ENCODE results near the gene CACNG1. TPM values are rescaled to one million over a fixed set of nuclear protein-coding genes. Genes with fewer than 3 reads are reported as not detected.

CACNG1 gene
- total and polyA plus RNA-seq, 2 donors, result 0.53 TPM; not detected in 1

DNA sequence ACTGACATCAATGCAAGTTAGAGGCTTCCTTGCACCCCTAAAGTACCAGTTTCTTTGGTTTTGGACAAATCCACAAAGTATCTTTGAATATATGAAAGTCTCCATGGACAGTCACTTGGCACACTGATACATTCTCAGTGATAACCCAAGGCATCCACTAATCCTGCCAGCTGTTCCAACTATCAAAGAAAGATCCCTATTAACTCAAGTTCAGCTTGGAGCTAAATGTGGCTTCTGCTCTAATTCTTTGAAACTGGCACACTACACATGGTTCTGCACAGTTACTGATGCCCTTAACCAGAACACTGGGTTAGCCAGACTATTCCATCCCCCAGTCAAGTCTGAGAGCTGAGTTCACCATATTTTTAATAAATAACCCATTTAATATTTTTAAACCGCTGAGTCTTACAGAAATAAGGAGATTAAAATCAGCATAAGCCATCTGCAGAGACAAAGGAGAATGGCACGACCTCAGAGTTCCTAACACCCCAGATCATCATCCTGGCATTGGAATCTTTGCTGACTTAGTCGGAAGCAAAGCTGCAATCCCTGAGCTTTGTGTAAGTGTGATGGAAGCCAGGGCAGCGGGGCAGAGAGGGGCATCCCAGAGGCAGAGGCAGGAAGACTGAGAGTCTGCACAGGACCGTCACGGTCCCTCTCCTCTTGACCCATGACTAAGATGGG lies 6.3 kb downstream of the CACNG1 start:
- H3K36me3 ChIP-seq (ENCODE audit: insufficient read depth), result no peaks in the 10 kb centered on the region
- no peak for DNase-seq (ENCODE audit: extremely low spot score)
- no peaks in the 10 kb centered on the region for H3K4me1 ChIP-seq (ENCODE audit: insufficient read depth)
- H3K27ac ChIP-seq (ENCODE audit: low read depth), result no peak overlapping the region
- no peak overlapping the region for H3K4me3 ChIP-seq (ENCODE audit: low read depth, low read length)
- 80% methylated on average over 6 of the region's 6 CpGs for WGBS

DNA sequence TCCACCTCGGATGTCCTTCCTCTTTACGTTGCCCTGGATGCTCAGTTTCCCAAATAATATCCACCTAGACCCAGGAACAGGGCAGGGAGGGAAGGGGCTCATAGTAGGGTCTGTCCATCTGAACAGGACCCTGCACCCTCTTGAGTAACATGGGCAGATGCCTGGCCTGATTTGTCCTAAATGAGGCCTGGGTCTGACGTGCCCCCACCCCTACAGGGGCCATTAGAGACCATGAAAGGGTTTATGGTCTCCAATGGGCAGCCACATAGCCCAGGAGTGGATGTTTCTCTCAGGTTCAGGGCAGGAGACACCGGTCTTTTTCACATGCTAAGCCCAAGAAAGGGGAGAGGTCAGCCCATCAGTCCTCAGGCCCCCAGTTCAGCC lies 6.8 kb downstream of the CACNG1 start:
- H3K27ac ChIP-seq (ENCODE audit: low read depth), result no peak overlapping the region
- 68% methylated on average over 4 of the region's 4 CpGs for WGBS
- DNase-seq (ENCODE audit: extremely low spot score), result no peak
- no peaks in the 10 kb centered on the region for H3K36me3 ChIP-seq (ENCODE audit: insufficient read depth)
- H3K4me3 ChIP-seq (ENCODE audit: low read depth, low read length), result no peak overlapping the region
- no peaks in the 10 kb centered on the region for H3K4me1 ChIP-seq (ENCODE audit: insufficient read depth)

DNA sequence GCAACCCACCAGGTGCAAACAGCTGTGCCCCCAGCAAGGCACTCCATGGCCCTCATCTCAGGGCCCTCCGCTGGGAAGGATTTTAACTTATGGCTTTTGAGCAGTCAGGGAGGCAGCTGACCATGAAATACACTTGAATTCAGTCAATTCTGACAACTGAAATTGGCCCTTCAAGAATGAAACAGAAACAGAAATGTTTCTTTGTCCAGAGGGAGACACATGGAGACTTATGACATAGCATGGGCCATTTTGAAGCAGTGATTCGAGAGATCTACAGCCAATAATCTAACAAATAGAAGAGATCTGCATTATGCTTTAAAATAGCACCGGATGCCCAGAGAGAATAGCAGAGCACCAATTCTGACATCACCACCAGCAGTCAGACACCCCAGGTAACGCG lies 7.5 kb downstream of the CACNG1 start:
- 93% methylated on average over 5 of the region's 5 CpGs for WGBS
- no peak for DNase-seq (ENCODE audit: extremely low spot score)
- Histone ChIP-seq H3K4me1 (ENCODE audit: insufficient read depth) (no peaks in the 10 kb centered on the region), H3K27ac (ENCODE audit: low read depth) (no peak overlapping the region), H3K36me3 (ENCODE audit: insufficient read depth) (no peaks in the 10 kb centered on the region), H3K4me3 (ENCODE audit: low read depth, low read length) (no peak overlapping the region)

GRCh38 chr17:67052720-67053437 lies 8.5 kb downstream of the CACNG1 start:
- Histone ChIP-seq H3K4me1 (ENCODE audit: insufficient read depth) (no peaks in the 10 kb centered on the region), H3K36me3 (ENCODE audit: insufficient read depth) (no peaks in the 10 kb centered on the region), H3K4me3 (ENCODE audit: low read depth, low read length) (no peak overlapping the region), H3K27ac (ENCODE audit: low read depth) (no peak overlapping the region)
- DNase-seq (ENCODE audit: extremely low spot score), result no peak
- WGBS, result 91% methylated on average over 9 of the region's 9 CpGs

DNA sequence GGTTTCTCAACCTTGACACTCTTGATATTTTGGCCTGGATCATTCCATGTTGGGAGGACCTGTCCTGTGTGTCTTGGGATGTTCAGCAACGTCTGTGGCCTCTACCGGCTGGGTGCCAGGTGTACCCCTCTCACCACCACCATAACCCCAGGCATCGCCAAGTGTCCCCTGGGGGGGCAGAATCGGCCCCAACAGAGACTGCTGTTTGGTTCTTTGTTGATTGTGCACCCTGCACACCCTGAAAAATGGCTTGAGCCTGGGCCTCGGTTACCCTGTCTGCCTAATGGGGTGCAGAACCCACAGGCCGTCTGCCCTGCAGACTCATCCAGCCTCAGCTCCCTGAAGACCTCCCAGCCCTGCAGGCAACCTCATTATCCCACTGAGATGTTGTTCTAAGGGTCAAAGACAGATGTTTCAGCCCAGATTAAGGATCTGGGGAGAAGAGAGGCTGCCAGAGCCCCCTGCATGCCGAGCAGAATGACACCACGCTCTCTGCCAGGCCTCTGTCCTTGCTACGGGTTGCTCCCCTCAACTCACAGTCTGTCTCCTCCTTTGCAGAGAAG lies 9.2 kb downstream of the CACNG1 start:
- no peak overlapping the region for H3K27ac ChIP-seq (ENCODE audit: low read depth)

GRCh38 chr17:67054011-67054591 lies 9.7 kb downstream of the CACNG1 start:
- Histone ChIP-seq H3K36me3 (ENCODE audit: insufficient read depth) (no peaks in the 10 kb centered on the region), H3K4me3 (ENCODE audit: low read depth, low read length) (no peak overlapping the region), H3K4me1 (ENCODE audit: insufficient read depth) (no peaks in the 10 kb centered on the region), H3K27ac (ENCODE audit: low read depth) (no peak overlapping the region)
- DNase-seq (ENCODE audit: extremely low spot score), result no peak
- 74% methylated on average over 19 of the region's 19 CpGs for WGBS

More for the DNA sequence above, 9.2 kb downstream of the CACNG1 start:
- Histone ChIP-seq H3K36me3 (ENCODE audit: insufficient read depth) (no peaks in the 10 kb centered on the region), H3K4me3 (ENCODE audit: low read depth, low read length) (no peak overlapping the region), H3K4me1 (ENCODE audit: insufficient read depth) (no peaks in the 10 kb centered on the region)
- DNase-seq (ENCODE audit: extremely low spot score), result no peak
- WGBS, result 85% methylated on average over 9 of the region's 9 CpGs

DNA sequence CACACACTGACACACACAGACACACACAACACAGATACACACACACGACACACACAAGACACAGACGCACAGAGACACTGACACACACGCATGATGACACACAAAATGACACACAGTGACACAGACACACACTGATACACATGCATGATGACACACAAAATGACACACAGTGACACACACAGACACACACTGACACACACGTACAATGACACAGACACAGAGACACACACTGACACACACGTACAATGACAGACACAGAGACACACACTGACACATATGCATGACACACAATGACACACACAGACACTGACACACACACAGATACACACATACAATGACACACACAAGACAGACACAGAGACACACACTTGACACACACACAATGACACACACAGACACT lies 10.3 kb downstream of the CACNG1 start:
- no peak for DNase-seq (ENCODE audit: extremely low spot score)
- H3K4me1 ChIP-seq (ENCODE audit: insufficient read depth), result no peaks in the 10 kb centered on the region
- 82% methylated on average over 5 of the region's 5 CpGs for WGBS
- H3K27ac ChIP-seq (ENCODE audit: low read depth), result no peak overlapping the region
- H3K4me3 ChIP-seq (ENCODE audit: low read depth, low read length), result no peak overlapping the region
- H3K36me3 ChIP-seq (ENCODE audit: insufficient read depth), result no peaks in the 10 kb centered on the region

DNA sequence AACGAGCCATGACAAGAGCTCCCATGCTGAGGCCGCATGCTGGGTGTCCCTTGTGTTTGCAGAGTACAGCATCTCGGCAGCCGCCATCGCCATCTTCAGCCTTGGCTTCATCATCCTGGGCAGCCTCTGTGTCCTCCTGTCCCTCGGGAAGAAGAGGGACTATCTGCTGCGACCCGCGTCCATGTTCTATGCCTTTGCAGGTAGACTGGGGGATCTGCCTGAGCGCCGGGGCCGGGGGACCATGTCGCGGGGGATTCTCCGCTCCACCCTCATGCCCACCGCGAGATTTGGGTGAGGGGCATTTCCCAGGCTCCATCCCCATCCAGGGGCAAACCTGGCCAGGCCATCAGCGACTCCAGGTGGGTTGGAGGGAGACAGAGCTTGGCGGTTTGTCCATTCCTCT lies 10.7 kb downstream of the CACNG1 start:
- WGBS, result 93% methylated on average over 19 of the region's 19 CpGs
- Histone ChIP-seq H3K4me3 (ENCODE audit: low read depth, low read length) (no peak overlapping the region), H3K27ac (ENCODE audit: low read depth) (no peak overlapping the region), H3K36me3 (ENCODE audit: insufficient read depth) (no peaks in the 10 kb centered on the region), H3K4me1 (ENCODE audit: insufficient read depth) (no peaks in the 10 kb centered on the region)
- DNase-seq (ENCODE audit: extremely low spot score), result no peak

- Histone ChIP-seq H3K4me3 (ENCODE audit: low read depth, low read length) (no peak overlapping the region), H3K36me3 (ENCODE audit: insufficient read depth) (no peaks in the 10 kb centered on the region), H3K4me1 (ENCODE audit: insufficient read depth) (no peaks in the 10 kb centered on the region), H3K27ac (ENCODE audit: low read depth) (no peak overlapping the region)
- no peak for DNase-seq (ENCODE audit: extremely low spot score)
- WGBS, result 83% methylated on average over 29 of the region's 29 CpGs
Measured at GRCh38 chr17:67055811-67056745, 11.7 kb downstream of the CACNG1 start.

DNA sequence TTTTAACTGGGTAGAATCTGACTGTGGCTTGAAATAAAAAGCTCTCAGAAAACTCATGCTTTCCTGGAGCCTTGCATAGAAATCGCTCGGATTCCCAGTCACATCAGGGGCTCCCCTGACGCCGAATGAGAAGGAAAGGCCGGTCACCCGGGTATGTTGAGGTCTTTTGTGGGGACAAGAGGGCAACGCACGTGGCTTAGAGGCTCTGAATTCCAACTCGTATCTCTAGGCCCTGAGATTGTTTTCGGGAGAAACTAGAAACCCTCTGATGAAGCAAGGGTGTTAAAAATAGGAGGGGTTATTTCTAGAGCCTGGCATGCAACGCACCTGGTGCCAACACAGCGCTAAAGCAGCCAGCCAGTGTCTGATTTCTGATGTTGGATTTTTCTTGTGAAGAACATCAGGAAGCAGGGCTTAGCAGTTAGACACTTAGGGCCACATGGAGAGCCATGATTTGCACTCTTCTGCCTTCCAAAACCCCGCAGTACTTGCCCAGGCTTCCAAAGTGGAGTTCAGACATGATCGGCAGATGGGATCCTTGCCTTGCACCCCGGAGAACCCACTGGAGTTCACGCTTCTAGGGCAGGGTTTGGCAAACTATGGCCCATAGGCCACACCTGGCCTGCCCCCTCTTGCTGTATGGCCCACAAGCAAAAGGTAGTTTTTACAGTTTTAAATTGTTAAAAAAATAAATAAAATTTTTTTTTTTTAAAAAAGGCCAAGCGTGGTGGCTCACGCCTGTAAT lies 12.6 kb downstream of the CACNG1 start:
- H3K4me3 ChIP-seq (ENCODE audit: low read depth, low read length), result no peak overlapping the region
- H3K36me3 ChIP-seq (ENCODE audit: insufficient read depth), result no peaks in the 10 kb centered on the region
- H3K27ac ChIP-seq (ENCODE audit: low read depth), result no peak overlapping the region
- DNase-seq (ENCODE audit: extremely low spot score), result no peak
- WGBS, result 88% methylated on average over 18 of the region's 18 CpGs
- H3K4me1 ChIP-seq (ENCODE audit: insufficient read depth), result no peaks in the 10 kb centered on the region

- Histone ChIP-seq H3K27ac (ENCODE audit: low read depth) (no peak overlapping the region), H3K4me3 (ENCODE audit: low read depth, low read length) (no peak overlapping the region), H3K4me1 (ENCODE audit: insufficient read depth) (no peaks in the 10 kb centered on the region), H3K36me3 (ENCODE audit: insufficient read depth) (no peaks in the 10 kb centered on the region)
- no peak for DNase-seq (ENCODE audit: extremely low spot score)
- 97% methylated on average over 8 of the region's 8 CpGs for WGBS
Measured at GRCh38 chr17:67058036-67058435, 13.7 kb downstream of the CACNG1 start.

- Histone ChIP-seq H3K4me3 (ENCODE audit: low read depth, low read length) (no peak overlapping the region), H3K4me1 (ENCODE audit: insufficient read depth) (no peaks in the 10 kb centered on the region), H3K36me3 (ENCODE audit: insufficient read depth) (no peaks in the 10 kb centered on the region), H3K27ac (ENCODE audit: low read depth) (no peak overlapping the region)
- 77% methylated on average over 6 of the region's 6 CpGs for WGBS
- no peak for DNase-seq (ENCODE audit: extremely low spot score)
Measured at GRCh38 chr17:67059372-67059771, 15.0 kb downstream of the CACNG1 start.

- Histone ChIP-seq H3K36me3 (ENCODE audit: insufficient read depth) (no peaks in the 10 kb centered on the region), H3K27ac (ENCODE audit: low read depth) (no peak overlapping the region), H3K4me1 (ENCODE audit: insufficient read depth) (no peaks in the 10 kb centered on the region), H3K4me3 (ENCODE audit: low read depth, low read length) (no peak overlapping the region)
- 86% methylated on average over 6 of the region's 6 CpGs for WGBS
- no peak for DNase-seq (ENCODE audit: extremely low spot score)
Measured at GRCh38 chr17:67063141-67063540, 18.8 kb downstream of the CACNG1 start.
